SK-N-SH treated with all-trans-retinoic acid at 6 μM for 48 hours (cell line): ENCODE results near the gene LMF1.

Experiments used
- ATAC-seq: fragments of 200-7000 bp; cut with Tn5 transposase; 3 replicates; pipeline ENCODE4 v1.9.1; 2020; ENCODE audit warnings: mild to moderate bottlenecking, moderate library complexity
- BACH2 ChIP-seq: fragments of 250-450 bp; sonication (Bioruptor Pico); IDR thresholded peaks from 2 replicates; pipeline ENCODE4 v1.9.0; 2021; ENCODE audit warnings: mild to moderate bottlenecking, borderline replicate concordance
- CREB5 ChIP-seq: fragments of 250-450 bp; sonication (Bioruptor Pico); IDR thresholded peaks from 2 replicates; pipeline ENCODE4 v1.5.1; 2020; ENCODE audit warnings: low read depth, mild to moderate bottlenecking, moderate library complexity
- CSDC2 ChIP-seq: fragments of 250-450 bp; sonication (Bioruptor Pico); IDR thresholded peaks from 2 replicates; pipeline ENCODE4 v1.5.0; 2020; ENCODE audit warnings: mild to moderate bottlenecking, moderate library complexity
- CSRNP3 ChIP-seq: fragments of 250-450 bp; sonication (Bioruptor Pico); IDR thresholded peaks from 2 replicates; pipeline ENCODE4 v1.5.1; 2021; ENCODE audit warnings: mild to moderate bottlenecking, moderate library complexity
- ESRRG ChIP-seq: fragments of 250-450 bp; sonication (Bioruptor Pico); IDR thresholded peaks from 2 replicates; pipeline ENCODE4 v1.6.1; 2021; ENCODE audit warnings: mild to moderate bottlenecking
- GLIS3 ChIP-seq: fragments of 250-450 bp; sonication (Bioruptor Pico); IDR thresholded peaks from 2 replicates; pipeline ENCODE4 v1.5.0; 2020; ENCODE audit warnings: mild to moderate bottlenecking, moderate library complexity
- ISL1 ChIP-seq: fragments of 250-450 bp; sonication (Bioruptor Pico); IDR thresholded peaks from 2 replicates; pipeline ENCODE4 v2.1.2; 2022; ENCODE audit warnings: mild to moderate bottlenecking, moderate library complexity
- OSR1 ChIP-seq: fragments of 250-450 bp; sonication (Bioruptor Pico); IDR thresholded peaks from 2 replicates; pipeline ENCODE4 v1.8.0; 2022; ENCODE audit warnings: moderate library complexity, mild to moderate bottlenecking, inconsistent platforms
- PATZ1 ChIP-seq: fragments of 250-450 bp; sonication (Bioruptor Pico); IDR thresholded peaks from 2 replicates; pipeline ENCODE4 v1.8.0; 2020; ENCODE audit warnings: mild to moderate bottlenecking, moderate library complexity, borderline replicate concordance
- POU6F1 ChIP-seq: fragments of 250-450 bp; sonication (Bioruptor Pico); IDR thresholded peaks from 2 replicates; pipeline ENCODE4 v1.8.0; 2021; ENCODE audit warnings: low read depth, mild to moderate bottlenecking, moderate library complexity, borderline replicate concordance
- PPARA ChIP-seq: fragments of 250-450 bp; sonication (Bioruptor Pico); IDR thresholded peaks from 2 replicates; pipeline ENCODE4 v1.5.0; 2020; ENCODE audit warnings: mild to moderate bottlenecking, borderline replicate concordance
- RARB ChIP-seq: fragments of 250-450 bp; sonication (Bioruptor Pico); IDR thresholded peaks from 2 replicates; pipeline ENCODE4 v1.8.0; 2021; ENCODE audit warnings: mild to moderate bottlenecking, moderate library complexity
- SNAI2 ChIP-seq: fragments of 250-450 bp; sonication (Bioruptor Pico); IDR thresholded peaks from 2 replicates; pipeline ENCODE4 v1.5.0; 2020; ENCODE audit warnings: mild to moderate bottlenecking, moderate library complexity
- TCF4 ChIP-seq: fragments of 250-450 bp; sonication (Bioruptor Pico); IDR thresholded peaks from 2 replicates; pipeline ENCODE4 v1.8.0; 2021; ENCODE audit warnings: mild to moderate bottlenecking, moderate library complexity, borderline replicate concordance
- TOX ChIP-seq: fragments of 250-450 bp; sonication (Bioruptor Pico); IDR thresholded peaks from 2 replicates; pipeline ENCODE4 v1.8.0; 2021; ENCODE audit warnings: mild to moderate bottlenecking, moderate library complexity, borderline replicate concordance
- TSHZ2 ChIP-seq: fragments of 250-450 bp; sonication (Bioruptor Pico); IDR thresholded peaks from 2 replicates; pipeline ENCODE4 v1.5.0; 2020; ENCODE audit warnings: mild to moderate bottlenecking, moderate library complexity
- ZC3H10 ChIP-seq: fragments of 250-450 bp; sonication (Bioruptor Pico); IDR thresholded peaks from 2 replicates; pipeline ENCODE4 v1.5.1; 2021; ENCODE audit warnings: mild to moderate bottlenecking, moderate library complexity
- ZFP3 ChIP-seq: fragments of 250-450 bp; sonication (Bioruptor Pico); IDR thresholded peaks from 2 replicates; pipeline ENCODE4 v1.5.0; 2020; ENCODE audit warnings: mild to moderate bottlenecking, moderate library complexity
- ZFP30 ChIP-seq: fragments of 450-650 bp; formaldehyde crosslinking; IDR thresholded peaks from 2 replicates; pipeline ENCODE4 v1.5.0; 2022; ENCODE audit warnings: mild to moderate bottlenecking, moderate library complexity
- ZNF565 ChIP-seq: fragments of 450-650 bp; formaldehyde crosslinking; conservative IDR thresholded peaks from 2 replicates; pipeline ENCODE4 v1.5.0; 2020; ENCODE audit warnings: low read depth, mild to moderate bottlenecking, moderate library complexity
- ZNF70 ChIP-seq: fragments of 450-650 bp; formaldehyde crosslinking; IDR thresholded peaks from 2 replicates; pipeline ENCODE4 v1.5.0; 2020; ENCODE audit warnings: mild to moderate bottlenecking, moderate library complexity
- ZNF8 ChIP-seq: fragments of 450-650 bp; formaldehyde crosslinking; IDR thresholded peaks from 2 replicates; pipeline ENCODE4 v1.5.0; 2020; ENCODE audit warnings: mild to moderate bottlenecking, moderate library complexity

The LMF1 gene

GRCh38 chr16:873243-873661, 97.5 kb downstream of the LMF1 start:
- no peak for ATAC-seq
- no peak for TF ChIP-seq GLIS3 (CRISPR knock-in tag)
- TF ChIP-seq TCF4 (CRISPR knock-in tag) = no peak
- TF ChIP-seq POU6F1 (CRISPR knock-in tag) = no peak
- no peak for TF ChIP-seq ESRRG (CRISPR knock-in tag)
- no peak for TF ChIP-seq ZNF8 (CRISPR knock-in tag)
- no peak for TF ChIP-seq ZC3H10 (CRISPR knock-in tag)
- no peak for TF ChIP-seq PPARA
- no peak for TF ChIP-seq CREB5 (CRISPR knock-in tag)
- TF ChIP-seq RARB = no peak
- TF ChIP-seq ISL1 (CRISPR knock-in tag) = no peak
- TF ChIP-seq TSHZ2 (CRISPR knock-in tag) = no peak
- no peak for TF ChIP-seq ZFP30
- no peak for TF ChIP-seq ZNF70 (CRISPR knock-in tag)
- no peak for TF ChIP-seq TOX
- TF ChIP-seq OSR1 (CRISPR knock-in tag) = no peak
- no peak for TF ChIP-seq SNAI2 (CRISPR knock-in tag)
- no peak for TF ChIP-seq PATZ1 (CRISPR knock-in tag)
- no peak for TF ChIP-seq CSDC2
- TF ChIP-seq ZNF565 = no peak

GRCh38 chr16:872436-873242, 98.1 kb downstream of the LMF1 start:
- TF ChIP-seq PPARA (no peak), TOX (no peak), BACH2 (CRISPR knock-in tag) (no peak), CSDC2 (no peak), ISL1 (CRISPR knock-in tag) (no peak), ZNF8 (CRISPR knock-in tag) (no peak), CSRNP3 (CRISPR knock-in tag) (no peak), ZFP3 (no peak), SNAI2 (CRISPR knock-in tag) (no peak), RARB (no peak), TSHZ2 (CRISPR knock-in tag) (no peak), ZC3H10 (CRISPR knock-in tag) (no peak), ZNF70 (CRISPR knock-in tag) (no peak), CREB5 (CRISPR knock-in tag) (no peak), POU6F1 (CRISPR knock-in tag) (no peak)
- TF ChIP-seq, all 23 proteins: peak for 0
- ATAC-seq = no peak
